ENCODE data around the gene KPNA1. TPM values are rescaled to one million over a fixed set of nuclear protein-coding genes. Genes with fewer than 3 reads are reported as not detected.

The KPNA1 gene
- total RNA-seq, 1 donor from 2014 or later, result 72.9 TPM

DNA sequence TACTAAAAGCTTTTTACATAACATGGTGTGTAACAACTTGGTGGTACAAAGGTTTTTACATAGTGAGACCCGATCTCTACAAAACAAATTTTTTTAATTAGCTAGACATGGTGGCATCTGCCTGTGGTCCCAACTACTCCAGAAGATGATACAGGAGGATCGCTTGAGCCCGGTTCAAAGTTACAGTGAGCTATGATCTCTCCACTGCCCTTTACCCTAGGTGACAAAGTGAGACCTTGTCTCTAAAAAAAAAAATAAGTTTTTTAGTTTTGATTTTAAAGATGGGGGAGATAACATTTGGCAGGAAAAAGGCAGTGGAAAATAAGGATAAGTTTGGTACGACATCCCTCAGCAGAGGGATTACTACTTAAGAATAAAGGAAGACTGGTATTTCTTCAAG lies 124.8 kb downstream of the KPNA1 start:
- ChIA-PET CTCF (interaction anchor here (0.7 to 1.3 kb wide), 2 partner anchors 13 to 1329 kb away, joined by 3 to 4 read pairs; no protein-coding TSS in a partner anchor), POLR2A (no interaction called here)
- no peaks in the 10 kb centered on the region for H3K27me3 Mint-ChIP-seq
- no peak for DNase-seq
- TF ChIP-seq, protein P1, sequence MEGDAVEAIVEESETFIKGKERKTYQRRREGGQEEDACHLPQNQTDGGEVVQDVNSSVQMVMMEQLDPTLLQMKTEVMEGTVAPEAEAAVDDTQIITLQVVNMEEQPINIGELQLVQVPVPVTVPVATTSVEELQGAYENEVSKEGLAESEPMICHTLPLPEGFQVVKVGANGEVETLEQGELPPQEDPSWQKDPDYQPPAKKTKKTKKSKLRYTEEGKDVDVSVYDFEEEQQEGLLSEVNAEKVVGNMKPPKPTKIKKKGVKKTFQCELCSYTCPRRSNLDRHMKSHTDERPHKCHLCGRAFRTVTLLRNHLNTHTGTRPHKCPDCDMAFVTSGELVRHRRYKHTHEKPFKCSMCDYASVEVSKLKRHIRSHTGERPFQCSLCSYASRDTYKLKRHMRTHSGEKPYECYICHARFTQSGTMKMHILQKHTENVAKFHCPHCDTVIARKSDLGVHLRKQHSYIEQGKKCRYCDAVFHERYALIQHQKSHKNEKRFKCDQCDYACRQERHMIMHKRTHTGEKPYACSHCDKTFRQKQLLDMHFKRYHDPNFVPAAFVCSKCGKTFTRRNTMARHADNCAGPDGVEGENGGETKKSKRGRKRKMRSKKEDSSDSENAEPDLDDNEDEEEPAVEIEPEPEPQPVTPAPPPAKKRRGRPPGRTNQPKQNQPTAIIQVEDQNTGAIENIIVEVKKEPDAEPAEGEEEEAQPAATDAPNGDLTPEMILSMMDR (IDR thresholded peaks at IDR 0.05), result no peak
- peaks cover 9% of the 10 kb centered on the region for H3K36me3 Mint-ChIP-seq (ENCODE audit: low read depth)
- no peak overlapping the region for H3K4me3 Mint-ChIP-seq
- ATAC-seq (ENCODE audit: low read depth), result no peak
- no peak overlapping the region for H3K27ac Mint-ChIP-seq
- peaks cover 16% of the 10 kb centered on the region for H3K4me1 Mint-ChIP-seq
- no peaks in the 10 kb centered on the region for H3K9me3 Mint-ChIP-seq
- intact Hi-C loops (cut with micrococcal nuclease), result loop anchor here (5.0 kb wide), 2 partner anchors 172 to 867 kb away; partner anchors contain the start of genes DTX3L and PARP9

DNA sequence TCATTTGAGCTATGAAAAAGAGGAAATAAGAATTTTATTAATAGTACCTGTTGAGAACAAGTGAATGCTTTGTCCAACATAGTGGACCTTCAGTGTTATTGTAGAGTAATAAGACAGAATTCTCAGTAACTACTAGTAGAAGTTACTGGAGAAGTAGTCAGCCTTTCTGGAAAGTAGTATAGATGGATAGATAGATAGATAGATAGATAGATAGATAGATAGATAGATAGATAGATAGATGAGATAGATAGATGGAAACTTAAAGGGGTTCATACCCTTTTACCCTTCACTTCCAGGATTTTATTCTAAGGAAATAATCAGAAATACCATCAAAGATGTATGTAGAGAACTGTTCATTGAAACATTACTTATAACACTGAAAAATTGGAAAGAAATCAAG lies 125.5 kb downstream of the KPNA1 start:
- ChIA-PET POLR2A (interaction anchor here (1.0 kb wide), 1 partner anchor 16 kb away, joined by 3 read pairs; no protein-coding TSS in a partner anchor), CTCF (interaction anchor here (0.7 to 1.3 kb wide), 2 partner anchors 12 to 1330 kb away, joined by 3 to 4 read pairs; no protein-coding TSS in a partner anchor)
- H3K36me3 Mint-ChIP-seq (ENCODE audit: low read depth), result peaks cover 9% of the 10 kb centered on the region
- no peak overlapping the region for H3K27ac Mint-ChIP-seq
- peaks cover 23% of the 10 kb centered on the region for H3K4me1 Mint-ChIP-seq
- TF ChIP-seq, protein P1 (IDR thresholded peaks at IDR 0.05), result no peak
- H3K9me3 Mint-ChIP-seq, result no peaks in the 10 kb centered on the region
- intact Hi-C loops (cut with micrococcal nuclease), result no loop called here
- DNase-seq (no peak), ATAC-seq (ENCODE audit: low read depth) (no peak)
- H3K4me3 Mint-ChIP-seq, result no peak overlapping the region
- H3K27me3 Mint-ChIP-seq, result no peaks in the 10 kb centered on the region

DNA sequence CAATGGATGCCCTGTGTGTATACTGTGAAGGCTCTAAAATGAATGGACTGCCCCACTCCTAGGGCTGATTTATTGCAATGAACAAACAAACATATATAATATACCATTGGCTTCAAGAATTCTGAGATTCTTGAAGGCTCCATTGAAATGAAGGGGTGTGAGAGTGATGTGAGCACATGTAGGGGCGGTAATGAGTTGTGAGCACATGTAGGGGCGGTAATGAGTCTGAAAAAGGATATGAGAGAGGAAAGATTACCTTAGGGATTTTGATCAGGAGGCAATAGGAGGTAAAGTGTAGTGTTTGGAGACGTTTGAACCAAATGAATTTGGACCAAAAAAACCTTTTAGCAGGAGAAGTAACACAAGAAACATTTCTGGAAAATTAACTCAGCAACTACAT lies 127.0 kb downstream of the KPNA1 start:
- Mint-ChIP-seq H3K4me3 (no peak overlapping the region), H3K36me3 (ENCODE audit: low read depth) (peaks cover 13% of the 10 kb centered on the region), H3K27me3 (no peaks in the 10 kb centered on the region), H3K4me1 (peaks cover 28% of the 10 kb centered on the region), H3K9me3 (no peaks in the 10 kb centered on the region), H3K27ac (no peak overlapping the region)
- TF ChIP-seq, protein P1 (IDR thresholded peaks at IDR 0.05), result no peak
- ATAC-seq (ENCODE audit: low read depth) (no peak), DNase-seq (no peak)
- POLR2A ChIA-PET, result no interaction called here
- CTCF ChIA-PET, result no interaction called here
- intact Hi-C loops (cut with micrococcal nuclease), result no loop called here

DNA sequence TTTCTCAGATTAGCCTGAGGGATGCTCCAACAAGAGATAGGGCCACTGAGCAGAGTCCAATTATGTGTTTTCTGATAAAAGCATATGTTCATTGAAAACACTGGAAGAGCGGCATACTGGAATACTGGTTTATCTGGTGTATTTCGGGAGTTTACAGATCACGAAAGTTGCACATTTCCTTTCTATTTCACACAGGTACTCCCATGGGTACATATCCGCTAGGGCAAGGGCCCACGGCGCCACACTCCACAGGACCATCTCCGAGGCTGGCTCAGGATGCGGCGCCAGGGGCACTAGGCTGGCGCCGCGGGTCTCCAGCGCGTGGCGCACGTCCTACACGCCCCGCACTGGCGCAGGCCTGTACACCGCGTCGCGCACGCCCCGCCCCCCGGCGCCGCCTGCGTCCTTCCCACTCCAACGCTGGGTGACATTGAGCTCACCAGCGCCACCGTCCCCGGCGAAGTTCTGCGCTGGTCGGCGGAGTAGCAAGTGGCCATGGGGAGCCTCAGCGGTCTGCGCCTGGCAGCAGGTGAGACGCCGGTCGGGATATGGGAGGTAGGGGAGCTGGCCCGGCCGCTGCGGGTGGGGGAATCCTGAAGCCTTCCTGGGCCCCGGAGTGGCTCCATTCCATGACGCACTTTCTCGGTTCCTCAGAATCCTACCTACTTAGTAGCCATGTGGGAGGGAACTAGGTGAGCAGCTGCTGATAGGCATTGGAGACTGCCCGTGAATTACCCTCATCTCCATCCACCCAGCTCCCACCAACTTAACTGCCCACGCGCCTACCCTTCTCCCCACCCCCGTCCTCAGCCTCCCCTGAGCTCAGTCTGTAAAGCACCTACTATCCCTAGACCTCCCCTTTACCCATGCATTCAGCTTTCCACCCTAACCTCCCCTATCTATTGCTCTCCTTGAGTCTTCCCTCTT lies 130.7 kb downstream of the KPNA1 start, which contains the start of gene FAM162A:
FAM162A (plus strand) TSS at position 412 of the 927 bp plus-strand sequence; CDS start at position 496, 84 bp downstream.
- H3K27ac Mint-ChIP-seq, result peak within 1 kb of the TSS; percentile 91
- no peaks in the 10 kb centered on the region for H3K27me3 Mint-ChIP-seq
- H3K4me1 Mint-ChIP-seq, result peaks cover 38% of the 10 kb centered on the region
- intact Hi-C loops (cut with micrococcal nuclease), result loop anchor here (1.0 to 5.0 kb wide), 12 partner anchors 32 to 1201 kb away; partner anchors contain the start of genes EAF2, GOLGB1, HACD2 and HCLS1
- CTCF ChIA-PET, result interaction anchor here (0.7 to 3.4 kb wide), 7 partner anchors 9 to 837 kb away, joined by 3 to 16 read pairs (median 8); partner anchors contain the start of genes POLQ and WDR5B
- peak within 1 kb of the TSS; percentile 94 for H3K4me3 Mint-ChIP-seq
- POLR2A ChIA-PET, result interaction anchor here (0.6 to 2.8 kb wide), 18 partner anchors 9 to 1788 kb away, joined by 3 to 55 read pairs (median 4); partner anchors contain the start of genes GOLGB1, HCLS1, HSPBAP1 and KPNA1
- DNase-seq, result peak; percentile 93
- peak; percentile 94 for ATAC-seq (ENCODE audit: low read depth)
- peaks cover 16% of the 10 kb centered on the region for H3K36me3 Mint-ChIP-seq (ENCODE audit: low read depth)
- TF ChIP-seq, protein P1 (IDR thresholded peaks at IDR 0.05), result no peak
- H3K9me3 Mint-ChIP-seq, result no peaks in the 10 kb centered on the region

Data from activated B cell treated with CpG ODN at 0.5 μM for 24 hours (primary cell).